ENCODE results near the gene PHLPP1. TPM values are rescaled to one million over a fixed set of nuclear protein-coding genes. Genes with fewer than 3 reads are reported as not detected.
A peak's percentile ranks its signal among the peaks of the same experiment; 100 is the strongest.

PHLPP1 gene
- total RNA-seq, 2 donors from 2014 or later: 7.8 to 10.5 TPM

DNA sequence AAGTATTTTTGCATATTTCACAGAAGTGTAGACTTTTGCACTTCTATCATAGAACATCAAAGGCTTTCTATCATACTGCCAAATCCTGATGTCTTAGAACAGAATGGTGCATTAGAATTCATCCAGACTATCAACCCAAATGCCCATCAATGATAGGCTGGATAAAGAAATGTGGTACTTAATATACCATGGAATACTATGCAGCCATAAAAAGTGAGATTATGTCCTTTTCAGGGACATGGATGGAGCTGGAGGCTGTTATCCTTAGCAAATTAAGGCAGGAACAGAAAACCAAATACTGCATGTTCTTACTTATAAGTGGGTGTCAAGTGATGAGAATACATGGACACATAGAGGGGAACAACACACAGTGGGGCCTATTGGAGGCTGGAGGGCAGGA lies 150.2 kb downstream of the PHLPP1 start:
- Mint-ChIP-seq H3K36me3 (no peaks in the 10 kb centered on the region), H3K9me3 (no peaks in the 10 kb centered on the region), H3K27ac (no peak overlapping the region)
- no peak for ATAC-seq
- no peak for DNase-seq (ENCODE audit: low spot score in 2 of 2)

GRCh38 chr18:62867534-62867933 lies 152.2 kb downstream of the PHLPP1 start:
- ATAC-seq (no peak), DNase-seq (ENCODE audit: low spot score in 2 of 2) (no peak)
- H3K27ac Mint-ChIP-seq: no peak overlapping the region
- H3K9me3 Mint-ChIP-seq: no peaks in the 10 kb centered on the region
- no peaks in the 10 kb centered on the region for H3K36me3 Mint-ChIP-seq

DNA sequence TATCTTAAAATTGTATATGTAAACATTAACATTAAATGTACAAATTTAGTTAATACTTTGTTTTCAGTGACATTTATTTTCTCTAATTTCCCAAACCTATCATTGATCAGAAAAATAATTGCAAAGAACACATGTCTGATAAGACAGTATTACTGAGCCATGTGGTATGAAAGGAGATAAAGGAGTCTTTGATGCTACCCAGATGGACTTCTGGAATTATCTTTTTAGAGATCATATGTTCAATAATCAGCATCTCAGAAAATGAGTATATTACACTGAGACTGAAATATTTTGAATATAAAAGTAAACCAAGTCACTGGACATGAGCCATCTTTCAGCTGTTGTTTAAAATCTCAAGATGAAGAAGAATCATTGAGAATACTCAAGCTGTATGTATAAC lies 153.3 kb downstream of the PHLPP1 start:
- Mint-ChIP-seq H3K9me3 (no peaks in the 10 kb centered on the region), H3K27ac (peak overlapping the region in 1 of 2 donors; percentile 89), H3K36me3 (no peaks in the 10 kb centered on the region)
- ATAC-seq: no peak
- DNase-seq (ENCODE audit: low spot score in 2 of 2): no peak

DNA sequence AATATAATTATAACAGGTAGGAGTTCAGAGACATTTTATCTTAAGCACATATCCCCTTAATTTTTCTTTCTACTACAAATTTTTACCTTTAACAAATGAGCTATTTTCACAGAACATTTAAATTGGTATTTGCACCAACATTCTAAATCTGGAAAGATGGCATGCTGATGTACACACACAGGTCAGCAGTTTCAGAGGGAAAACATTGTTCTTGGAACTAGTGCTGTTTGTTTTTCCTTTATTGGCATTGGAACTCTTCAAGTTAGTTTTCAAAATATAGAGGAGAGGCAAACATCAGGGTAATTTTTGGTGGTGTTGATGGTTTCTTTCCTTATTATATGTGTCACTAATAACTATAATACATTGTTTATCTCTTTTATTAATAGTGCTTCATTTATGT lies 155.3 kb downstream of the PHLPP1 start:
- Mint-ChIP-seq H3K9me3 (no peaks in the 10 kb centered on the region), H3K27ac (no peak overlapping the region), H3K36me3 (no peaks in the 10 kb centered on the region)
- DNase-seq (ENCODE audit: low spot score in 2 of 2): no peak
- no peak for ATAC-seq

DNA sequence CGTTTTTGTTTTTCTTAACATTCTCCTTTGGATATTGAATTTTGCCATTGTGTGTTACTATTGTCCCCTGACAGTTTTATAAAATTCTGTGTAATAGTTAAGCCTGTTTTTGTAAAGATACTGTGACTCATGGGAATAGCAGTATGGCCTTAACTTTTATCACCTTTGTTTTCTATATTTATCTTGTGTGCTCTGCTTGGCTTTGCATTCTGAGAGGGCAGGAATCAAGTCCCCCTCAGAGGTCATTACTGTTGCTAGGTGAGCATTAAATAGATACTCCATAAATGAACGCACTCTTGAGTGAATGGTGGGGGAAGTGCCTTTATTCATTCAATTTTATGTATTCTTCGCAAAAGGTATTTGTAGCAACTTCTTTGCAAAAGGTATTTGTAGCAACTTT lies 160.0 kb downstream of the PHLPP1 start:
- ATAC-seq (no peak), DNase-seq (ENCODE audit: low spot score in 2 of 2) (no peak)
- no peak overlapping the region for H3K27ac Mint-ChIP-seq
- H3K36me3 Mint-ChIP-seq: no peaks in the 10 kb centered on the region
- no peaks in the 10 kb centered on the region for H3K9me3 Mint-ChIP-seq

DNA sequence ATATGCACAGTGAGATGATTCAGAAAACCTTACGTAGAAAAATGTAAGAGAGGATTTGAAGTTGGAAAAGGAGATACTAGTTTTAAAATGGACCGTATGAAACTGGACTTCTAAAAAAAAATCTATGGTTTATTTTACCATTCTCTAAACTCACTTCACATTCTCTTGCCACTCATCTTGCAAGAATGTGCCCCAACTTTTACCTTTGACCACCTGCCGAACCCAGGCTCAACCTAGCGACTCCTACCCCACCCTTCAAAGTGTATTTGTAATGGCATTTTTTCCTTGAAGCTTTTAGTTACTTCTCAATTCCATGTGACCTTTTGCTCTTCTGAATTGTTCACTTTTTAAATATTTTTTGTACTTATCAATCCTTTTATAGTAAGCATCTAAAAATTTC lies 160.8 kb downstream of the PHLPP1 start:
- DNase-seq (ENCODE audit: low spot score in 2 of 2) (no peak), ATAC-seq (no peak)
- H3K36me3 Mint-ChIP-seq: no peaks in the 10 kb centered on the region
- H3K27ac Mint-ChIP-seq: no peak overlapping the region
- no peaks in the 10 kb centered on the region for H3K9me3 Mint-ChIP-seq

DNA sequence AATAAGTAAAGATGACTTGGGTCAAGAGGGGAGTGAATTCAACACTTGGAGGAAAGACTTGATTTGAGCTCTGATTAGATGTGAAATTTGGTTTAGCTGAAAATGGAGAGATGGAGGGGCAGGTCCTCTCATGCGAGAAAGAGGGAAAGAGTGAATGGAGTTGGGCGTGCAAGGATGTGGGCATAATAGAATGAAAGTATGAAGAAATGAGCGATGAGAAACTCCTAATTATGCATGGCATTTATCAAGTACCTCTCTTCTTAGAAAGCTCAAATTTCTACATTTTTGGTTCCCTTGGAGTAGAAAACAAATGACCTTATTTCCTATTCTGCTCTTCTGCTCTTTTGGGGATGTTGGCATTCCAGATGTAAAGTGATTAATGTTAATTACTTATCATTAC lies 161.5 kb downstream of the PHLPP1 start:
- no peaks in the 10 kb centered on the region for H3K9me3 Mint-ChIP-seq
- DNase-seq (ENCODE audit: low spot score in 2 of 2): no peak
- H3K27ac Mint-ChIP-seq: no peak overlapping the region
- no peak for ATAC-seq
- no peaks in the 10 kb centered on the region for H3K36me3 Mint-ChIP-seq

GRCh38 chr18:62877411-62878221 lies 162.3 kb downstream of the PHLPP1 start:
- no peaks in the 10 kb centered on the region for H3K9me3 Mint-ChIP-seq
- ATAC-seq (no peak), DNase-seq (ENCODE audit: low spot score in 2 of 2) (no peak)

DNA sequence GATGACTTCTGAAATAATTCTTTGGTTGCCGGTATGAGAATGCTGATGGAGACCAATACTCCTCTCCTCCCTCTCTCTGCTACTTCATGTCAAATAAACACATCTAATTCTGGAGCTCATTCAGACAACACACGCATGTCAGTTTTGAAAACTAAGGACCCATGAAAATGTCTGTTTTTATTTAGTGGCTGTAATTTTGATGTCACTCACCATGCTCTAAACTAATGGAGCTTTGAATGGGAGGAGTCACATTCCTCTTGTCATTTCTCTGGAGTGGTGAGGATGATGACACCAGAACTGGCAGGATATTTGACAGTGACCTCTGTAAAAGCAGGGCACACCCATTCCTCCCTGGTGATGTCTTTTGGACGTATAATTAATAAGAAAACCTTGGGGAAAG lies 163.0 kb downstream of the PHLPP1 start:
- H3K36me3 Mint-ChIP-seq: no peaks in the 10 kb centered on the region
- H3K27ac Mint-ChIP-seq: no peak overlapping the region
- ATAC-seq (no peak), DNase-seq (ENCODE audit: low spot score in 2 of 2) (no peak)
- no peaks in the 10 kb centered on the region for H3K9me3 Mint-ChIP-seq

More at GRCh38 chr18:62877411-62878221, 162.3 kb downstream of the PHLPP1 start:
- H3K27ac Mint-ChIP-seq: no peak overlapping the region
- H3K36me3 Mint-ChIP-seq: no peaks in the 10 kb centered on the region

DNA sequence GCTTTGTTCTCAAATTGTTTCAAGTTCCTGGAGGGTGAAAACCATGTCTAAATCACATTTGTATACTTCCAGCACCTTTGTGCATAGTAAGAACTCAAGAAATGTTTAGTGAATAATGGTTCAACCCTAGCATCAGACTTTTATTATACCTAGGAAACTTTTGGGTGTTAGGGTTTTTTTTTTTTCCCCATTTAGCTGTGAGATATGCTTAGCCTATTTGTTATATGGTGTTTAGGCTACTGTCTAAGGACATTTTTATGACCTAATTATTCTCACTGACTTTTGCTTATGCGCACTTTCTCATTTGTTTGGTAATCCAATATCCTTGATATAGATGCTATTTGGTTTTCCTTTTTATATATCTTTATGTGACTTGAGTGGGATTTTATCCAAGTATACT lies 164.7 kb downstream of the PHLPP1 start:
- no peak for DNase-seq (ENCODE audit: low spot score in 2 of 2)
- Mint-ChIP-seq H3K27ac (no peak overlapping the region), H3K9me3 (no peaks in the 10 kb centered on the region), H3K36me3 (no peaks in the 10 kb centered on the region)
- ATAC-seq: no peak

DNA sequence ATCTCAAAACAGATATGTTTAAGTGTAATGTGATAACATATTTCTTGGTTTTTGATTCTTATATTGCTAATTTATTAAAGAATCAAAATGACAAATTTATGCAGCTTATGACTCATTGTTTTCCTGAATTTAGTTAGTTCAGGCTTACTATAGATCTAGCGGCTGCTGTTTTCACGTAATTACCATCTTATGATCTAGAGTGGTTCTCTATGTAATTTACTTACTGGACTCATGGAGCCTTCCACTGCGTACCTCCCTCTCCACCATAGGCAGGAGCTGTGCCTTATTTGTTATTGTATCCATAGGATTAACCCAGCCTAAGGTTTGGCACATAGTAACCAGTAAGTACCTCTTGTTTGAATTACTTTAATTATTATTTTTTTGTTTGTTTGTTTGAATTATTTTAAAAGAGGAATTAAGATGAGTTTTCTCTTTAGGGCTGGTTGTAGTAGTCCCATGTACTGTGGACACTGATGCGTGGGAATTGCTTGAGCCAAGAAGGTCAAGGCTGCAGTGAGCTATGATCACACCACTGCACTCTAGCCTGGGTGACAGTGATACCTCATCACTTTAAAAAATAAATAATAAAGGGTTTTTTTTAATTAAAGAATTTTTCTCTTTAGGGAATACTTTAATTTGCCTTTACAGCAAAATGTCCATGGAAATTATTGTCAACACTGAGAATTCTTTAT lies 165.5 kb downstream of the PHLPP1 start:
- Mint-ChIP-seq H3K36me3 (no peaks in the 10 kb centered on the region), H3K9me3 (no peaks in the 10 kb centered on the region), H3K27ac (no peak overlapping the region)
- no peak for DNase-seq (ENCODE audit: low spot score in 2 of 2)
- peak in 1 of 2 donors; percentile 68 for ATAC-seq

- H3K36me3 Mint-ChIP-seq: no peaks in the 10 kb centered on the region
- no peak overlapping the region for H3K27ac Mint-ChIP-seq
- ATAC-seq: peak in 1 of 2 donors; percentile 68
- H3K9me3 Mint-ChIP-seq: no peaks in the 10 kb centered on the region
- no peak for DNase-seq (ENCODE audit: low spot score in 2 of 2)
Observed at GRCh38 chr18:62881509-62882016, 166.2 kb downstream of the PHLPP1 start.

DNA sequence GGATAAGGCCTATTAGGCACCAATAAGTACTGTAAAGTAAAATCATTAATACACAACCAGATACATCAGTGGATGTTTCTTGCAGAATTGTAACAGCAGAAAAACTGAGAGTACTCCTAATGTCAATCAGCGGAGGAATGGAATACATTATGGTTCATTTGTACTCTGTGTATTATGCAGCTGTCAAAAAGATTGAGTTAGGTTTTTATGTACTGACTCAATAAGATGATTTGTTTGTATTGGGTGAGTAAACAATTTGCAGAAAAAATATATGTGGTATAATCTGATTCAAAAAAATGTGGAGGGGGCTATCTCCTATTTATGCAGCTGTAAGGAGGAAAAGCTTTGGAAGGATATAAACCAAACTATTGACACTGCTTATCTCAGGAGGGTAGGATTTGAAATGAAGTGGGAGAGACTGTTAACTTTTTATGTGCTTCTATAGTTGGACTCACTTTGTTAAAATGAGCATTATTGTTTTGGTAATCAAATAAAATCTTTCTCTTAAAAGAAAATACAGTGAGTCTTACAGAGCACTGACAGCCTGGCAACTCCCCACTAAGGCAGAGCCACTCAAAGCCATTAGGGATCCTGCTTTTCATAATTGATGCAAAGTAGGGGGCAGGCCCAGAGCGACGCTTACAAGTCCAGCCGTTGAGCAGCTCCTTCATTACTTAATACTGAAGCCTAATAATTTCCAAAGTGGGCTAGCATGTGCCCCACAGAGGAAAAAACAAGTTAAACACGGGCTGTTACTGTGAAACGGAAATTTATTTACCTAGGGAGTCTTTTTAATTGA lies 168.8 kb downstream of the PHLPP1 start:
- no peaks in the 10 kb centered on the region for H3K9me3 Mint-ChIP-seq
- no peak for ATAC-seq
- no peaks in the 10 kb centered on the region for H3K36me3 Mint-ChIP-seq
- no peak for DNase-seq (ENCODE audit: low spot score in 2 of 2)
- no peak overlapping the region for H3K27ac Mint-ChIP-seq

DNA sequence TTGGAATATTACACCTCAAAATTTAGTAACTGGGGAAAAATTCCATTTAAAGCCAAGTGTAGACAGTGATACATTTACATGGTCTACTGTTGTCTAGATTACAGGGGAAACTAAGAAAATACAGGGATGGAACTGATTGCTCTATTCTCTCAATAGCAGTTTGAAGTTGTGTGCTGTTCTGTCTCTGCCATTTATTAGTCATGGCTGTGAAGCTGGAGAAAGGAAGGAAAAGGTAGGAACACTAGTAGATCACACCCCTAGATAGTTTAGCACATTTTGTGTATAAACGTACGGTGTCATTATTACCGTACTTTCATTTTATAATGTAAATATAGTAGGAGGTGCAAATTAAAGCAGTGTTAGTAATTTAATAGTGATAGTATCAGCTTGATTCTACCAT lies 170.5 kb downstream of the PHLPP1 start:
- no peak overlapping the region for H3K27ac Mint-ChIP-seq
- H3K9me3 Mint-ChIP-seq: no peaks in the 10 kb centered on the region
- no peak for ATAC-seq
- H3K36me3 Mint-ChIP-seq: no peaks in the 10 kb centered on the region
- DNase-seq (ENCODE audit: low spot score in 2 of 2): no peak

GRCh38 chr18:62894681-62895390 lies 179.5 kb downstream of the PHLPP1 start:
- no peak for DNase-seq (ENCODE audit: low spot score in 2 of 2)
- Mint-ChIP-seq H3K27ac (no peak overlapping the region), H3K9me3 (no peaks in the 10 kb centered on the region), H3K36me3 (peaks cover 6 to 8% of the 10 kb centered on the region in 2 donors)
- no peak for ATAC-seq

DNA sequence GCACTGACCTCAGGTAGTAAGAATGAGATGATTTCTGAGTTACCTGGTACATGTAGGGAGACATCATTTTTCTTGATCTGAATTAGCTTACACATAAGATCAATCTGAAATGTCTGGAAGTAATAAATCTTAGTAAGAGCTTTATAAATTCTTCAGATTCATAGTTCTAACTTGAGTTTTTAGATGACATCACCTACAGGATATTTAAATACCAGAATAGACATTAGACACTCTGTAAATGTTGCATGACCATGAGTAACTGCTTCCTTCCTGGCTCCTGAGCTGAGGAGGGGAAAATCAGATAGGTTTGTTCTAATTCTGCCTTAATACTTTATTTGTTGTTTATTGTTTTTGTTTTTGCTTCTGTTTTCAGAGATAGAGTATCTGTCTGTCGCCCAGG lies 181.8 kb downstream of the PHLPP1 start:
- DNase-seq (ENCODE audit: low spot score in 2 of 2): no peak
- H3K27ac Mint-ChIP-seq: no peak overlapping the region
- ATAC-seq: no peak
- no peaks in the 10 kb centered on the region for H3K9me3 Mint-ChIP-seq
- peaks cover 6 to 8% of the 10 kb centered on the region in 2 donors for H3K36me3 Mint-ChIP-seq

Measured in activated naive CD4-positive, alpha-beta T cell treated with anti-CD3 and anti-CD28 coated beads, Interleukin-2, amount 50 U/mL, for 72 hours (primary cell).